ENCODE data around the gene TRIM2.

GRCh38 chr4:153239409-153239808 lies 35.2 kb downstream of the TRIM2 start:
- TF ChIP-seq CTCF (IDR thresholded peaks at IDR 0.05) = no peak
- no peak for TF ChIP-seq POLR2A (IDR thresholded peaks at IDR 0.05)

Measured in heart left ventricle (tissue), 13 donors.